ENCODE measurements around the gene SLC38A2. TPM values are rescaled to one million over a fixed set of nuclear protein-coding genes. Genes with fewer than 3 reads are reported as not detected.

The SLC38A2 gene
- polyA plus RNA-seq, 1 donor from 2014 or later = 143 TPM

DNA sequence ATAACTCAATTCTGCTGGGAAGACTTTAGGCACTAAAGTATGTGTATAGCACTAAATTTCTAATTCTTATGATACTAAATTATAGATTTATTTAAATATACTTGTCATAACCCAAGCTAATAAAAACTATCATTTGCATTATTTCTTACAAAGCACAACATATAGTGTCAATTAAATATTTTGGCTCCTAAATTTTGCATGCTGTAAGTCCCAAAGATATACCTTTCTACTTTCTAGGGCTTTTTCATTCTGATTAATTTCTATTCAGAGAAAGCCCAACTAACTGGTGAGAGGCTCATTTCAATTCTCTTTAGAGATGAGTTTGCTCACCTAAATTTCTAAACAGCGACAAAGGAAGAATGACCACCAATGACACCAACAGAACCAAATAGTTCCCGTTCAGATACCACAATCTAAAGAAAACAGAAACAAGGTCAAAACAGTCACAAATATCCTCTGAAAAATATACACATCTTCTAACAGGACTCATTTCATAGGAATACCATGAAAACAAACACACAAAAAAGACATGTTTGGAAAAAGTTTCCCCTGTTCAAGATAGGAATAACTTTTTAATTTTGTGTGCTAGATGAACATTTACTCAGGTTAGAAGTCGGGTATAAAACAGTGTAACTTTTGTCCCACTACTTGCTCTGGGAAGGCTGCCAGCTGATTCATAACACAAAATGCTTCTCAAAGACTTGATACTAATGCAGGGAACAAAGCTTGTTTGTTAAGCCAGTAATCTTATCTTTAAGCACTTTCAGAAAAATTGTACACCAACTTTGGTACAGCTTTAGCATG, 7.6 kb downstream of the SLC38A2 start:
- no peak overlapping the region for H3K4me3 ChIP-seq (ENCODE audit: low read length)
- no peak overlapping the region for H3K4me2 ChIP-seq (ENCODE audit: low read length)
- peaks cover 11% of the 10 kb centered on the region for H4K20me1 ChIP-seq (ENCODE audit: insufficient read depth)
- TF ChIP-seq, protein P1, sequence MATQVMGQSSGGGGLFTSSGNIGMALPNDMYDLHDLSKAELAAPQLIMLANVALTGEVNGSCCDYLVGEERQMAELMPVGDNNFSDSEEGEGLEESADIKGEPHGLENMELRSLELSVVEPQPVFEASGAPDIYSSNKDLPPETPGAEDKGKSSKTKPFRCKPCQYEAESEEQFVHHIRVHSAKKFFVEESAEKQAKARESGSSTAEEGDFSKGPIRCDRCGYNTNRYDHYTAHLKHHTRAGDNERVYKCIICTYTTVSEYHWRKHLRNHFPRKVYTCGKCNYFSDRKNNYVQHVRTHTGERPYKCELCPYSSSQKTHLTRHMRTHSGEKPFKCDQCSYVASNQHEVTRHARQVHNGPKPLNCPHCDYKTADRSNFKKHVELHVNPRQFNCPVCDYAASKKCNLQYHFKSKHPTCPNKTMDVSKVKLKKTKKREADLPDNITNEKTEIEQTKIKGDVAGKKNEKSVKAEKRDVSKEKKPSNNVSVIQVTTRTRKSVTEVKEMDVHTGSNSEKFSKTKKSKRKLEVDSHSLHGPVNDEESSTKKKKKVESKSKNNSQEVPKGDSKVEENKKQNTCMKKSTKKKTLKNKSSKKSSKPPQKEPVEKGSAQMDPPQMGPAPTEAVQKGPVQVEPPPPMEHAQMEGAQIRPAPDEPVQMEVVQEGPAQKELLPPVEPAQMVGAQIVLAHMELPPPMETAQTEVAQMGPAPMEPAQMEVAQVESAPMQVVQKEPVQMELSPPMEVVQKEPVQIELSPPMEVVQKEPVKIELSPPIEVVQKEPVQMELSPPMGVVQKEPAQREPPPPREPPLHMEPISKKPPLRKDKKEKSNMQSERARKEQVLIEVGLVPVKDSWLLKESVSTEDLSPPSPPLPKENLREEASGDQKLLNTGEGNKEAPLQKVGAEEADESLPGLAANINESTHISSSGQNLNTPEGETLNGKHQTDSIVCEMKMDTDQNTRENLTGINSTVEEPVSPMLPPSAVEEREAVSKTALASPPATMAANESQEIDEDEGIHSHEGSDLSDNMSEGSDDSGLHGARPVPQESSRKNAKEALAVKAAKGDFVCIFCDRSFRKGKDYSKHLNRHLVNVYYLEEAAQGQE (IDR thresholded peaks at IDR 0.05; ENCODE audit: borderline replicate concordance) = no peak
- TF ChIP-seq SMC3 (conservative IDR thresholded peaks at IDR 0.05; ENCODE audit: poor library complexity) (no peak), RAD21 (conservative IDR thresholded peaks at IDR 0.05) (no peak), MXI1 (conservative IDR thresholded peaks at IDR 0.05; ENCODE audit: poor library complexity, severe bottlenecking) (no peak), POLR2AphosphoS5 (IDR thresholded peaks at IDR 0.05) (no peak), TAF1 (IDR thresholded peaks at IDR 0.05; ENCODE audit: low read depth) (no peak), EZH2 (IDR thresholded peaks at IDR 0.05; ENCODE audit: borderline replicate concordance, insufficient read depth, low read length, poor library complexity, severe bottlenecking) (no peak), EP300 (conservative IDR thresholded peaks at IDR 0.05; ENCODE audit: poor library complexity, severe bottlenecking) (no peak)
- TF ChIP-seq, protein P2, sequence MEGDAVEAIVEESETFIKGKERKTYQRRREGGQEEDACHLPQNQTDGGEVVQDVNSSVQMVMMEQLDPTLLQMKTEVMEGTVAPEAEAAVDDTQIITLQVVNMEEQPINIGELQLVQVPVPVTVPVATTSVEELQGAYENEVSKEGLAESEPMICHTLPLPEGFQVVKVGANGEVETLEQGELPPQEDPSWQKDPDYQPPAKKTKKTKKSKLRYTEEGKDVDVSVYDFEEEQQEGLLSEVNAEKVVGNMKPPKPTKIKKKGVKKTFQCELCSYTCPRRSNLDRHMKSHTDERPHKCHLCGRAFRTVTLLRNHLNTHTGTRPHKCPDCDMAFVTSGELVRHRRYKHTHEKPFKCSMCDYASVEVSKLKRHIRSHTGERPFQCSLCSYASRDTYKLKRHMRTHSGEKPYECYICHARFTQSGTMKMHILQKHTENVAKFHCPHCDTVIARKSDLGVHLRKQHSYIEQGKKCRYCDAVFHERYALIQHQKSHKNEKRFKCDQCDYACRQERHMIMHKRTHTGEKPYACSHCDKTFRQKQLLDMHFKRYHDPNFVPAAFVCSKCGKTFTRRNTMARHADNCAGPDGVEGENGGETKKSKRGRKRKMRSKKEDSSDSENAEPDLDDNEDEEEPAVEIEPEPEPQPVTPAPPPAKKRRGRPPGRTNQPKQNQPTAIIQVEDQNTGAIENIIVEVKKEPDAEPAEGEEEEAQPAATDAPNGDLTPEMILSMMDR (IDR thresholded peaks at IDR 0.05; ENCODE audit: poor library complexity, severe bottlenecking) = no peak
- H3K36me3 ChIP-seq (ENCODE audit: insufficient read depth, low read length) = peaks cover 41% of the 10 kb centered on the region
- H3K9me3 ChIP-seq (ENCODE audit: low read length) = no peaks in the 10 kb centered on the region
- no peaks in the 10 kb centered on the region for H3F3A ChIP-seq (ENCODE audit: insufficient read depth, low read length, poor library complexity, severe bottlenecking)
- no peak overlapping the region for H2AFZ ChIP-seq (ENCODE audit: low read depth, low read length)
- H3K27me3 ChIP-seq (ENCODE audit: insufficient read depth, low read depth, low read length) = no peaks in the 10 kb centered on the region
- H3K9me2 ChIP-seq (ENCODE audit: insufficient read depth, low read length) = no peaks in the 10 kb centered on the region
- H3K27ac ChIP-seq (ENCODE audit: low read length) = no peak overlapping the region
- H3K9ac ChIP-seq (ENCODE audit: low read length) = no peak overlapping the region
- peaks cover 49% of the 10 kb centered on the region for H3K79me2 ChIP-seq (replicated peaks; ENCODE audit: insufficient read depth, low read length)

DNA sequence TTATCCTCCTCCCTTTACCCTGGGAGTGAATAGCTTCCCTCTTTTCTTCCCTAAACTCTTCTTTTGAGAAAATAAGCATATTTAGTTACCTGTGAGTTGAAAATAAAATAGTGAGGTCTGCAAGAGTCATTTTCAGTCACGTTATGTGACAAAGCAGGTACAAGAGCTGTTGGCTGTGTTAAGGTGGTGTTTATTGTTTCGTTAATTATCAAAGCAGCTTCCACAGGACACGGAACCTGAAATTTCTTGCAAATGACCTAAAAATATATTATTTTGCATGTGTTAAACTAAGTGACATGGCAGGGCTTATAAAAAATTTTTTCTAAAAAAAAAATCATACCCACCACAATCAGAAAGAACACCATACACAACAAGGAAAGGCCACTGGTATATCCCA, 8.3 kb downstream of the SLC38A2 start:
- Histone ChIP-seq H3K27me3 (ENCODE audit: insufficient read depth, low read depth, low read length) (no peaks in the 10 kb centered on the region), H3K27ac (ENCODE audit: low read length) (no peak overlapping the region), H3F3A (ENCODE audit: insufficient read depth, low read length, poor library complexity, severe bottlenecking) (no peaks in the 10 kb centered on the region), H3K79me2 (replicated peaks; ENCODE audit: insufficient read depth, low read length) (peaks cover 42% of the 10 kb centered on the region), H4K20me1 (ENCODE audit: insufficient read depth) (peaks cover 11% of the 10 kb centered on the region), H2AFZ (ENCODE audit: low read depth, low read length) (no peak overlapping the region), H3K9ac (ENCODE audit: low read length) (no peak overlapping the region), H3K9me3 (ENCODE audit: low read length) (no peaks in the 10 kb centered on the region), H3K36me3 (ENCODE audit: insufficient read depth, low read length) (peaks cover 38% of the 10 kb centered on the region), H3K4me3 (ENCODE audit: low read length) (no peak overlapping the region), H3K9me2 (ENCODE audit: insufficient read depth, low read length) (no peaks in the 10 kb centered on the region), H3K4me2 (ENCODE audit: low read length) (no peak overlapping the region)
- TF ChIP-seq EZH2 (IDR thresholded peaks at IDR 0.05; ENCODE audit: borderline replicate concordance, insufficient read depth, low read length, poor library complexity, severe bottlenecking) (no peak), RAD21 (conservative IDR thresholded peaks at IDR 0.05) (no peak), EP300 (conservative IDR thresholded peaks at IDR 0.05; ENCODE audit: poor library complexity, severe bottlenecking) (no peak), POLR2AphosphoS5 (IDR thresholded peaks at IDR 0.05) (no peak), SMC3 (conservative IDR thresholded peaks at IDR 0.05; ENCODE audit: poor library complexity) (no peak), MXI1 (conservative IDR thresholded peaks at IDR 0.05; ENCODE audit: poor library complexity, severe bottlenecking) (no peak), TAF1 (IDR thresholded peaks at IDR 0.05; ENCODE audit: low read depth) (no peak)
- TF ChIP-seq, protein P1 (IDR thresholded peaks at IDR 0.05; ENCODE audit: borderline replicate concordance) = no peak
- TF ChIP-seq, protein P2 (IDR thresholded peaks at IDR 0.05; ENCODE audit: poor library complexity, severe bottlenecking) = no peak
